Activated CD8-positive, alpha-beta memory T cell treated with anti-CD3 and anti-CD28 coated beads for 4 hours (primary cell): ENCODE measurements around the gene TSPAN31.

ENCODE experiments used
- DNase-seq, 2 donors: peaks; one replicate each; pipeline ENCODE4 v3.0.0-alpha.2; 2020; ENCODE audit warnings: low read depth in 2 of 2

Gene TSPAN31

GRCh38 chr12:57722716-57723629 lies 21.9 kb upstream of the TSPAN31 start:
- DNase-seq, result no peak

GRCh38 chr12:57723630-57723962 lies 21.2 kb upstream of the TSPAN31 start:
- DNase-seq, result no peak

- DNase-seq, result no peak
These were observed 20.6 kb upstream of the TSPAN31 start for GRCh38 chr12:57724003-57724935.

- DNase-seq, result no peak
These were observed 19.7 kb upstream of the TSPAN31 start for GRCh38 chr12:57724936-57725740.

- no peak for DNase-seq
These were observed 19.0 kb upstream of the TSPAN31 start for GRCh38 chr12:57725851-57726150.

- DNase-seq, result no peak
These were observed 18.5 kb upstream of the TSPAN31 start for GRCh38 chr12:57726151-57726883.

GRCh38 chr12:57726884-57727757 lies 17.7 kb upstream of the TSPAN31 start:
- DNase-seq, result no peak

- no peak for DNase-seq
These were observed 17.0 kb upstream of the TSPAN31 start for GRCh38 chr12:57727758-57728395.

GRCh38 chr12:57729321-57729844 lies 15.5 kb upstream of the TSPAN31 start:
- no peak for DNase-seq

- DNase-seq, result no peak
These were observed 14.3 kb upstream of the TSPAN31 start for GRCh38 chr12:57730336-57731067.

GRCh38 chr12:57731411-57732080 lies 13.3 kb upstream of the TSPAN31 start:
- no peak for DNase-seq

- DNase-seq, result no peak
These were observed 12.6 kb upstream of the TSPAN31 start for GRCh38 chr12:57732270-57732669.

GRCh38 chr12:57732726-57733593 lies 11.9 kb upstream of the TSPAN31 start:
- DNase-seq, result no peak

GRCh38 chr12:57733928-57734327 lies 10.9 kb upstream of the TSPAN31 start:
- DNase-seq, result no peak

GRCh38 chr12:57734591-57734990 lies 10.2 kb upstream of the TSPAN31 start:
- DNase-seq, result no peak

GRCh38 chr12:57735198-57735855 lies 9.5 kb upstream of the TSPAN31 start:
- no peak for DNase-seq
